C4-2B (cell line): ENCODE data around the gene RTN4R.

Experiments used
- ZFX ChIP-seq: fragments of 450-650 bp; IDR thresholded peaks from 2 replicates; pipeline ENCODE4 v1.6.1; 2017
- TF ChIP-seq, protein P1 (sequence below): fragments of 450-650 bp; conservative IDR thresholded peaks from 2 replicates; pipeline ENCODE4 v1.5.1; 2017; ENCODE audit warnings: mild to moderate bottlenecking

- TF ChIP-seq, protein P1, sequence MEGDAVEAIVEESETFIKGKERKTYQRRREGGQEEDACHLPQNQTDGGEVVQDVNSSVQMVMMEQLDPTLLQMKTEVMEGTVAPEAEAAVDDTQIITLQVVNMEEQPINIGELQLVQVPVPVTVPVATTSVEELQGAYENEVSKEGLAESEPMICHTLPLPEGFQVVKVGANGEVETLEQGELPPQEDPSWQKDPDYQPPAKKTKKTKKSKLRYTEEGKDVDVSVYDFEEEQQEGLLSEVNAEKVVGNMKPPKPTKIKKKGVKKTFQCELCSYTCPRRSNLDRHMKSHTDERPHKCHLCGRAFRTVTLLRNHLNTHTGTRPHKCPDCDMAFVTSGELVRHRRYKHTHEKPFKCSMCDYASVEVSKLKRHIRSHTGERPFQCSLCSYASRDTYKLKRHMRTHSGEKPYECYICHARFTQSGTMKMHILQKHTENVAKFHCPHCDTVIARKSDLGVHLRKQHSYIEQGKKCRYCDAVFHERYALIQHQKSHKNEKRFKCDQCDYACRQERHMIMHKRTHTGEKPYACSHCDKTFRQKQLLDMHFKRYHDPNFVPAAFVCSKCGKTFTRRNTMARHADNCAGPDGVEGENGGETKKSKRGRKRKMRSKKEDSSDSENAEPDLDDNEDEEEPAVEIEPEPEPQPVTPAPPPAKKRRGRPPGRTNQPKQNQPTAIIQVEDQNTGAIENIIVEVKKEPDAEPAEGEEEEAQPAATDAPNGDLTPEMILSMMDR: no peak
- TF ChIP-seq ZFX: no peak
Observed at GRCh38 chr22:20191803-20192202, 76.3 kb downstream of the RTN4R start.
